PC-9 (cell line): Measurements from ENCODE around the gene TPI1. TPM values are rescaled to one million over a fixed set of nuclear protein-coding genes. Genes with fewer than 3 reads are reported as not detected.

Source experiments
- BruUV-seq: library from RNA; stranded (reverse); fragments of 400-500 nt; replicated peaks from 2 replicates; lab custom pipeline; 2021; lab: Mats Ljungman, UMichigan
- CTCF ChIA-PET: fragments of 300-600 bp; sonication (Branson Sonifier 250); formaldehyde crosslinking; loops from one replicate; lab custom pipeline; 2022; ENCODE audit warnings: antibody characterized with exemption; lab: Charles Lee
- POLR2A ChIA-PET: fragments of 300-600 bp; sonication (Branson Sonifier 250); formaldehyde crosslinking; loops from one replicate; lab custom pipeline; 2022; ENCODE audit warnings: antibody characterized with exemption; ENCODE audit not compliant: unreplicated experiment; lab: Charles Lee
- DNase-seq, 2 experiments: peaks; one replicate each; pipeline versions ENCODE4 v3.0.0 to v3.0.0-alpha.2; 2015 to 2022; ENCODE audit warnings: mixed read lengths in 1 of 2
- H2AFZ ChIP-seq: fragments of 200-600 bp; sonication (generic); 2 replicates; pipeline ENCODE4 v1.8.1; 2017; ENCODE audit warnings: antibody characterized with exemption
- H3F3A ChIP-seq: fragments of 200-600 bp; sonication (generic); 2 replicates; pipeline ENCODE4 v1.8.1; 2017; ENCODE audit warnings: antibody characterized with exemption, mild to moderate bottlenecking, low read depth; ENCODE audit not compliant: insufficient read depth
- H3K27ac ChIP-seq: fragments of 200-600 bp; sonication (generic); 2 replicates; pipeline ENCODE4 v1.6.1; 2016; ENCODE audit warnings: mixed run types
- H3K27me3 ChIP-seq: fragments of 200-600 bp; sonication (generic); 2 replicates; pipeline ENCODE4 v1.6.1; 2016; ENCODE audit warnings: low read depth, mixed run types; ENCODE audit not compliant: insufficient read depth
- H3K36me3 ChIP-seq: fragments of 200-600 bp; sonication (generic); 2 replicates; pipeline ENCODE4 v1.6.1; 2016; ENCODE audit warnings: low read depth, mixed run types
- H3K4me1 ChIP-seq: fragments of 200-600 bp; sonication (generic); replicated peaks from 2 replicates; pipeline ENCODE4 v1.6.1; 2016; ENCODE audit warnings: mixed run types; ENCODE audit not compliant: insufficient read depth
- H3K4me2 ChIP-seq: fragments of 200-600 bp; sonication (generic); 2 replicates; pipeline ENCODE4 v1.6.1; 2017; ENCODE audit warnings: mixed run types
- H3K4me3 ChIP-seq: fragments of 200-600 bp; sonication (generic); 2 replicates; pipeline ENCODE4 v1.6.1; 2016; ENCODE audit warnings: mixed run types
- H3K79me2 ChIP-seq: fragments of 200-600 bp; sonication (generic); 2 replicates; pipeline ENCODE4 v1.6.1; 2017; ENCODE audit warnings: low read depth, mixed run types
- H3K9me2 ChIP-seq: fragments of 200-600 bp; sonication (generic); 2 replicates; pipeline ENCODE4 v1.8.1; 2017; ENCODE audit warnings: mild to moderate bottlenecking; ENCODE audit not compliant: insufficient read depth
- H3K9me3 ChIP-seq: fragments of 200-600 bp; sonication (generic); 2 replicates; pipeline ENCODE4 v1.8.1; 2016; ENCODE audit warnings: low read depth; ENCODE audit not compliant: insufficient read depth
- H4K20me1 ChIP-seq: fragments of 200-600 bp; sonication (generic); 2 replicates; pipeline ENCODE4 v1.8.1; 2017; ENCODE audit not compliant: insufficient read depth
- EZH2 ChIP-seq: fragments of 200-600 bp; sonication (generic); IDR thresholded peaks from 2 replicates; pipeline ENCODE4 v1.8.0; 2017; ENCODE audit warnings: antibody characterized with exemption, low read depth
- intact Hi-C: fragments of 100-400 bp; cut with micrococcal nuclease; formaldehyde crosslinking; loops from one replicate; pipeline ENCODE4 v1.10.0; 2022; ENCODE audit not compliant: unreplicated experiment
- total RNA-seq: library from RNA; stranded (reverse); gene quantifications from 2 replicates; pipeline ENCODE4 v1.2.3, GENCODE V29; 2021
- TF ChIP-seq, protein P1 (sequence below): fragments of 200-600 bp; sonication (generic); conservative IDR thresholded peaks from 2 replicates; pipeline ENCODE4 v1.6.1; 2017; ENCODE audit warnings: mixed run types, antibody characterized with exemption, mild to moderate bottlenecking, moderate library complexity

Gene TPI1
- total RNA-seq, 1 experiment from 2014 or later, result 1,199 TPM

DNA sequence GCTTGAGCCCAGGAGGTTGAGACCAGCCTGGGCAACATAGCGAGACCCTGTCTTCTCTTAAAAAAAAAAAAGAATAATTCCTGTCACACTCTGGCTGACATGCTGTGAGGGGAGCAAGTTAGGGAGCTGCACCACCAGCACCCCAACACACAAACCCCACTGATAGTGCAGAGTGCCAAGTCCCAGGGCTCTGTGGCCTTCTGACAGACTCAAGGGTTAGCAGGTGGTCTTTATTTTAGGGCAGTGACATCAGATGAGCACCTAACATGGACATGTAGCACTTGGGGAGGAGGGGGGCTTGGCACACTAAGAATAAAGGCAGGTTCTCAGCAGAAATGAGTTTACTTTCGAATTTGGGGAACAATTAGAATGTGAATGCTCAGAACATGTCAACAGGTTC, 8.5 kb upstream of the TPI1 start:
- Histone ChIP-seq H3K4me3 (no peak overlapping the region), H3K79me2 (peaks cover 20% of the 10 kb centered on the region), H4K20me1 (0 out of 2 replicates have a peak, but pooled peaks cover 3% of the 10 kb centered on the region), H3K4me1 (peaks cover 4% of the 10 kb centered on the region), H3K27me3 (no peaks in the 10 kb centered on the region), H3K4me2 (no peak overlapping the region), H3K9me3 (no peaks in the 10 kb centered on the region), H3K36me3 (peaks cover 39% of the 10 kb centered on the region), H2AFZ (no peak overlapping the region), H3K27ac (no peak overlapping the region), H3K9me2 (no peaks in the 10 kb centered on the region), H3F3A (no peaks in the 10 kb centered on the region; the same call in 1 of the 2 replicates)
- ChIA-PET CTCF (no interaction called here), POLR2A (no interaction called here)
- no TSS peak for BruUV-seq
- no peak for DNase-seq
- intact Hi-C loops, result no loop called here
- TF ChIP-seq, protein P1, sequence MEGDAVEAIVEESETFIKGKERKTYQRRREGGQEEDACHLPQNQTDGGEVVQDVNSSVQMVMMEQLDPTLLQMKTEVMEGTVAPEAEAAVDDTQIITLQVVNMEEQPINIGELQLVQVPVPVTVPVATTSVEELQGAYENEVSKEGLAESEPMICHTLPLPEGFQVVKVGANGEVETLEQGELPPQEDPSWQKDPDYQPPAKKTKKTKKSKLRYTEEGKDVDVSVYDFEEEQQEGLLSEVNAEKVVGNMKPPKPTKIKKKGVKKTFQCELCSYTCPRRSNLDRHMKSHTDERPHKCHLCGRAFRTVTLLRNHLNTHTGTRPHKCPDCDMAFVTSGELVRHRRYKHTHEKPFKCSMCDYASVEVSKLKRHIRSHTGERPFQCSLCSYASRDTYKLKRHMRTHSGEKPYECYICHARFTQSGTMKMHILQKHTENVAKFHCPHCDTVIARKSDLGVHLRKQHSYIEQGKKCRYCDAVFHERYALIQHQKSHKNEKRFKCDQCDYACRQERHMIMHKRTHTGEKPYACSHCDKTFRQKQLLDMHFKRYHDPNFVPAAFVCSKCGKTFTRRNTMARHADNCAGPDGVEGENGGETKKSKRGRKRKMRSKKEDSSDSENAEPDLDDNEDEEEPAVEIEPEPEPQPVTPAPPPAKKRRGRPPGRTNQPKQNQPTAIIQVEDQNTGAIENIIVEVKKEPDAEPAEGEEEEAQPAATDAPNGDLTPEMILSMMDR, result no peak
- TF ChIP-seq EZH2, result no peak

DNA sequence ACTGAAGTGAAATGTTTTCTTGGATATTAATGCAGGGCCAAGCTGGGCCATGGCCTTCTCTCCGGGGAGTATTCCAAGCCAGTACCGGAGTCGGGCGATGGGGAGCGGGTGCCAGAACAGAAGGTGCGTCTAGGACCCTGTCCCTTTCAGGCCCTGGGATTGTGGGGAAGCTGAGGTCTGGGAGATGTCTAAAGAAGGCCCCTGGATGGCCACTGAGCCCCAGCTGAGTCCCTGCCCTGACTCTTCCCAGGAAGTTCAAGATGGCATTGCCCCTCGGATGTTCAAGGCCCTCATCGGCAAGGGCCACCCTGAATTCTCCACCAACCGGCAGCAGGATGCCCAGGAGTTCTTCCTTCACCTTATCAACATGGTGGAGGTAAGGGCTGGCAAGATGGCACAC, 7.2 kb upstream of the TPI1 start:
- H3K27me3 ChIP-seq, result no peaks in the 10 kb centered on the region
- TF ChIP-seq, protein P1, result no peak
- no peaks in the 10 kb centered on the region for H3K9me2 ChIP-seq
- CTCF ChIA-PET, result no interaction called here
- no peaks in the 10 kb centered on the region for H4K20me1 ChIP-seq
- H3K36me3 ChIP-seq, result peaks cover 41% of the 10 kb centered on the region
- H3F3A ChIP-seq, result peaks cover 6% of the 10 kb centered on the region; the same call in 1 of the 2 replicates
- no peak overlapping the region for H3K4me3 ChIP-seq
- H2AFZ ChIP-seq, result no peak overlapping the region
- H3K4me2 ChIP-seq, result no peak overlapping the region
- POLR2A ChIA-PET, result no interaction called here
- no peaks in the 10 kb centered on the region for H3K4me1 ChIP-seq
- no peak overlapping the region for H3K27ac ChIP-seq
- H3K79me2 ChIP-seq, result peaks cover 7% of the 10 kb centered on the region
- H3K9me3 ChIP-seq, result no peaks in the 10 kb centered on the region
- intact Hi-C loops, result no loop called here
- BruUV-seq, result no TSS peak
- DNase-seq, result no peak

DNA sequence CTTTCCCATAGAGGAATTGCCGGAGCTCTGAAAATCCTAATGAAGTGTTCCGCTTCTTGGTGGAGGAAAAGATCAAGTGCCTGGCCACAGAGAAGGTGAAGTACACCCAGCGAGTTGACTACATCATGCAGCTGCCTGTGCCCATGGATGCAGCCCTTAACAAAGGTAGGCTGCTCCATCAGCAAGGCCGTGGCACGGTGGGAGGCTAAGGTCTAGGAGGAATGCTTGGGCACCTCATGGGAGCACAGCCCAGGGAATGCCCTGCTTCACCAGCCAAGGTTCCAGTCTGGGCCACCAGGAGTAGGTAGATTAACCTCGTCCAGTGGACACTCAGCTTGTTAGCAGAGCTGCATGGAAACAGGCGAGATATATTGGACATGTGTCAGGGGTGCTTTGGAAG, 6.4 kb upstream of the TPI1 start:
- H2AFZ ChIP-seq, result no peak overlapping the region
- H3K4me1 ChIP-seq, result no peaks in the 10 kb centered on the region
- no TSS peak for BruUV-seq
- intact Hi-C loops, result no loop called here
- ChIA-PET POLR2A (no interaction called here), CTCF (no interaction called here)
- H3K4me2 ChIP-seq, result no peak overlapping the region
- H3K9me3 ChIP-seq, result no peaks in the 10 kb centered on the region
- H3K79me2 ChIP-seq, result no peaks in the 10 kb centered on the region
- H3K27ac ChIP-seq, result no peak overlapping the region
- H4K20me1 ChIP-seq, result no peaks in the 10 kb centered on the region
- TF ChIP-seq EZH2, result no peak
- TF ChIP-seq, protein P1, result no peak
- H3K4me3 ChIP-seq, result no peak overlapping the region
- no peaks in the 10 kb centered on the region for H3K27me3 ChIP-seq
- DNase-seq, result no peak
- peaks cover 33% of the 10 kb centered on the region for H3K36me3 ChIP-seq
- H3K9me2 ChIP-seq, result no peaks in the 10 kb centered on the region
- H3F3A ChIP-seq, result peaks cover 15% of the 10 kb centered on the region; the same call in 1 of the 2 replicates
